GM21619 (cell line): ENCODE results near the gene KAT2B.
"Not testable (repeated sequence)": the region's sequence is repeated elsewhere in the genome, so short reads cannot be mapped to it uniquely, and the experiment has no call there.

Experiments used
- ATAC-seq: cut with Tn5 transposase; IDR thresholded peaks from one replicate; pipeline ENCODE4 v1.9.1; 2021; ENCODE audit not compliant: unreplicated experiment

Gene KAT2B

DNA sequence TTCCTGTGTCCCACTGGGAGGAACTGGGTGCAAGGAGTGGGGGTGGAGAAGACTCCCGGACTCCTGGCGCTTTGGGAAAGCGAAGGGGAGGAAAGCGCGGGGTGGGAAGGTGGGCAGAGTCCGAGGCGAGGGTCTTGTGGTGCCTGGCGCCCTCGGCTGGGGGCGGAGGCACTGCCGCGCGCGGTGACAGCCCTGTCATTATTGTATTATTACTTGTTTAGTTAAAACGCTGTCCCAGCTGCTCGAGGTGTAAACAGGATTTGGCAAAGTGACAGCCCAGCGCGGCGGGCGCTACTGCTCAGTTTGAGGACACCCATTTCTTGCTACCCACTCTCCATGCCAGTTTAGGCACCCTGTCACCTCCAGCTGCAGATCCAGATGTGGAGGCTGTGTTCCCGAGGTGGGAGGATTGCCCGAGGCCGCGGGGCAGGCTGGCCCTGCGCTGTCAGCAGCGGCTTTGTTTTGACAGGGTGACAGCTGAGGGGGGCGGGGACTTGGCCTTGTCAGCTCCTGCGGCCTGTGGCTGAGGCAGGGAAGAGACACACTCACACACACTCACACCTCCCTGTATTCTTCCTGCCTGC is 1.0 kb downstream of the KAT2B start:
- ATAC-seq, result peak; percentile 39

GRCh38 chr3:20042331-20042730 is 2.1 kb downstream of the KAT2B start:
- no peak for ATAC-seq

DNA sequence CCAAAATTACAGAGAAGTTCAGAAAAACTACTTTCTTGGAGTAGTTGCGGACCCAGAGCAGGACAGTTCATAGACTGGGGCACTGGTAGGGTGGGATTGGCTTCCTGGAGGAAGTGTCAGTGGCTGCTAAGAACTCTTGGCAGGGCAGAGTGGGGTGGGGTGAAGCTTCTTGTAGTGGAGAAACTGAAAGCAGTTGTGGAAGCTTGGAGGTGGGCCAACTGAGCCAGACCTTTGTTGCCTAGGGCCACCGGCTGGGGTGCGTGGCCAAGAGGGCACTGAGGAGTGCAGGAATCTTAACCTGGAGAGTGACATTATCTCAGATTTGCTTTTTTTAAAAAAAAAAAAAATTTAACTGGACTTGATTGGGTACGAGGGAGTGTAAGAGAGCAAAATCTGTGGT is 3.1 kb downstream of the KAT2B start:
- peak; percentile 29 for ATAC-seq

DNA sequence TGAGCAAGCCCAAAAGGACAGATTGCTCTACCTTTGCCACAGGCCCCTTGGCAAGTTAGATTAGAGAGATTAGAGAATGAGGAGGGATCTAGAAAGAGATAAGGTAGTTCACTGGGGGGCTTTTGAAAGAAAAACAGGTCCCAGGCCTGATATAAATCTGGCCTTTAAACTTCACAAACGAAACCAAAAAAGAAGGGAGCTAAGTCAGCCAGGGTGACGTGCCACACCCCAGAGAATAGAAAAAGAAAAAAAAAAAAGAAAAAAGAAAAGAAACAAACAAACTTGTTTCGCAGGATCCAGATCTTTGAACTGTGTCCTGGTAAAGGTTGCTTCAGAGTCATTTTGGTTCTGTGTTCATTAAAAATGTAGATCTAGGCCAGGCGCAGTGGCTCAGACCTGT is 3.6 kb downstream of the KAT2B start:
- no peak for ATAC-seq

- ATAC-seq, result not testable (repeated sequence)
Observed at GRCh38 chr3:20045141-20045540, 4.9 kb downstream of the KAT2B start.

DNA sequence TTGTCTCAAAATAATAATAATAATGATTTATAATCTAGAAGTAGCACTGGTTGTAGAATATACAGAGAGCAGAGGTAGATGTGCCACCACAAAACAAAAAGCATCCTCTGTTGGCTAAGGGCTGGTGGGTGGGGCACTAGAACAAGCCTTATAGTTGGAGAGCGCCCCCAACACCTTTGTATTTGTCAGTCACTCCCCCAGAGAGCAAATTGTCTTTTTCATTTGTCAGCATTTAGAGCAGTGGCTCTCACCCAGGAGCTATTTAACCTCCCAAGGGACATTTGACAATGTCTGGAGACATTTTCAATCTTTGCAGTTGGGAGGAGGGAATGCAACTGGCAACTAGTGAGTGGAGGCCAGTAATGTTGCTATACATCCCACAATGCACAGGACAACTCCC is 6.3 kb downstream of the KAT2B start:
- ATAC-seq, result no peak

- no peak for ATAC-seq
Observed at GRCh38 chr3:20047341-20047779, 7.1 kb downstream of the KAT2B start.

DNA sequence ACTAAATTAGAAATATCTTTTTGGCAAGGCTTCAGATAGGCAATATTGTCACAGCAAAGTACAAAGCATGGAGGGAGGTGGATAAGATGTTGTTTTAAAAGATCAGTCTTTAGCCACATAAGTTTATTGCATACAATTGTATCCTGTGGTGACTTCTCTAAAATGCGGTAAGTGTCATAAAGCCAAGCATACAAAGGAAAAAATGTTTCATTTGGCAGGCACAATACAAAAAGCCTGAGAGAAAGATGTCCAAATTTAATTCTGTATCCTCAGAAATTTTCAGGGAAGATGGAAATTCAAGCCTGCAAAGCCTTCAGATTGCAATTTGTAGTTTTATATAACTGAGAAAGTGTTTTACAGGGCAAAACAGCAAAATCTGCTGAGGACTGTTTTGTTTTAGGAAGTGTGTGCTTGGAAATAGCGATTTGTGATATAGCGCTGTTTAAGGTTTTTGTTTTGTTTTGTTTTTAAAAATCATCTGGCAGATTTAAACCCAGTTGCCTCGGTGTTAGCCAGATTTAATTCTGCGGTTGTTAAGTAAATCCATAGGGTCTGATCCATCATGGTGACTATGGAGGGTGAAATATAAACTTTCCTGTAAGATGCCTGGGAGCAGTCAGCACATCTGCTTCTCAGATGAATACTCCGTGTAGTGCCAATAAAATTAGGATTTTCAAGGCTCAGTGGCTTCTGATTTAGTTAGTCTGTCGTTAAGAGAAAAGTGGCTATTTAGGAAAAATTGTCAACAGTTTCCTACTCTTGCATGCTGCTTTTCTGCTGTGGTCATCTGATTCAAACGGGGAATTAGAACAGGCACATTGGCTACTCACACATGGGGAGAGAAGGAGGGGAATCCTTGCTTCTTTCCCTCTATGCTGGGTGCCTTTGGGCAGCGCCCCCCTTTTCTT is 8.0 kb downstream of the KAT2B start:
- no peak for ATAC-seq

DNA sequence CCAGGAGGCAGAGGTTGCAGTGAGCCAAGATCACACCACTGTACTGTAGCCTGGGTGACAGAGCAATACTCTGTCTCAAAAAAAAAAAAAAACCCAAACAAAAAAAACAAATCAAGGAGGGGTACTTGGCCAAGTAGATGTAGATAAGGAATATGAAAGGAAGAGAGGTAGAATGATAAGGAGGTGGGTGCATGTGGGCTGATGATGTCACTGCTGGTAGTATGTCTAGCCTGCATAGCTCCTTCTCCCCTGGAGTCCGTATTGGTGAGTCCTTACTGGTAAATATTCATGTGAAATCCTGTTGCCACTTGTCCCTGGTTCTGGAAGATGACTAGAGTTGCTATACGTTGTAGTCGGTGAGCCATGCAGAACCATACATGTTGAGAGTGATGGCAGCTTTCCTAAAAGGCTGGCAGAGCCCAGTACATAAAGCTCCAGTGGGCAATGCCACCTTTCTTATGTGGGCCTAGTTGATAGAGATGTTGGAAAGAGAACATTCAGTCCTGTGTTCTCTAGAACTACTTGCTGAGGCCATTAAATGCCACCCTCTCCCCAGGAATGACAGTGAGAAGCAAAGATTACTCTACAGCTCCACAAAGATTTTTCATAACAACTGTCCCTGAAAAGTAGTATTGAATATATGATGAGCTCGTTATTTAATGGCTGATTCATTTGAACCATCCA is 11.0 kb downstream of the KAT2B start:
- ATAC-seq, result no peak

GRCh38 chr3:20052851-20053250 is 12.6 kb downstream of the KAT2B start:
- ATAC-seq, result no peak

DNA sequence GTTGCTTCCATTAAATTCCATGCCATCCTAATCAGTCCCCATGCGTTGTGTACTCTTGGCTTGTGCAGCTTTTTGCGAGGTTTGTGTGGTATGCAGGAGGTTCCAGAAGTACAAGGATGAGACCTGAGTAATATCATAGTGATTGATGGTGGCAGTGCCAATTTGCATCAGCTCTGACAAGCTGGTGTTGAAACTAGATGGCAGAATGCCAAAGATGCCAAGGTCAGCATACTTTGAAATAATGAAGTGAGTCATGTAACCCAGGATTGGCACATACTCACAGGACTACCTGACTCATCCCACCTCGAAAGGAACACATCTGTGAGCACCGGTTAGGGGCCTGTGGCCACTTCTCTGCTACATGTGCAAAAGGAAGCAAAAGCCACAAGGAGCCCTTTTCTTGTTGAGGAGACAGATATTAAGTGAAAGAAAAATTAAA is 14.3 kb downstream of the KAT2B start:
- ATAC-seq, result peak; percentile 87

DNA sequence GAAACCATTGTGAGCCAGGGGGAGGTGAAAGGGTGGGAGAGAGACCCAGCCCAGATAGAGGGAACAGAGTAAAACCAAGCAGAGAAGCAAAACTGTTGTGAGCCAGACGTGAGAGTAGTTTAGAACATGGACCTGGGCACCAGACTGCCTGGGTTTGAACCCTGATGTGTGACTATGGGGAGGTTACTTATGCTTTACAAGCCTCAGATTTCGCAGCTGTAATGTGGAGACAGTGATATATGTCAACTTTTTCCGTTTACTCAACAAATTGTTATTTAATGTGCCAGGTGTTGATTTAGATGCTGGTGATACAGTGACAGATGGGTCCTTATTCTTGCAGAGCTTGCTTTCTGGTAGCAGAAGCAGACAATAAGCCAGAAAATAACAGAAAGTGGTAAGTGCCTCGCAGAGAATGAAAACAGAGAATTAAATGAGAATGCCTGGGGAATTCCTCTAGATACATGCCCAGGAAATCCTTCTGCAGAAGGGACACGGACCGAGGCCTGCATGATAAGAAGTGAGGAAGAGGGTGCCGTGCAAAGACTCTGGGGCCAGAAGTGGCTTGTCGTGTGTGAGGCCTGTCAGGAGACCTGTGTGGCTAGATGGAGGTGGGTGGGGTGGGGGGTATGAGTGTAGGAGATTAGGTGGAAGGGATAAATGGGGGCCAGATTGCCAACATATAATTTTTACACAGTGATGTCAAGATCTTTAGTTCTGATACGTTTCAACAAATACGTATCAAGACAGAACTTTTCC is 15.0 kb downstream of the KAT2B start:
- ATAC-seq, result peak; percentile 8

DNA sequence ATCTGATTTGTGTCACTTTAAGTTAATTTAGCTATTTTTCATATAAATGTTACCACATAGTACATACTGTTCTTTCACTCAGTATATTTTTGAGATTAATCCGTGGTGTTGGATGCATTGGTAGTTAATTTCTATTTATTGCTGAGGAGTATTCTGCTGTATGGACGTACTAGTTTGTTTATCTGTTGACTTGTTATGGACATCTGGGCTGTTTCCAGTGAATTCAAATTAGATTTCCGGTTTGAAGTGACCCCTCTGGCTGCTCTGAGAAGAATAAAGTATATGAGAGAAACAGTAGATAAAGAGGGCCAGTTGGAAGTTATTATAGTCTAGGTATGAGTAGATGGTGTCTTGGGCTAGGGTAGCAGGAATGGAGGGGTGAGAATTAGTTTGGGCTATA is 15.6 kb downstream of the KAT2B start:
- ATAC-seq, result no peak

GRCh38 chr3:20056725-20057611 is 16.7 kb downstream of the KAT2B start:
- ATAC-seq, result no peak

DNA sequence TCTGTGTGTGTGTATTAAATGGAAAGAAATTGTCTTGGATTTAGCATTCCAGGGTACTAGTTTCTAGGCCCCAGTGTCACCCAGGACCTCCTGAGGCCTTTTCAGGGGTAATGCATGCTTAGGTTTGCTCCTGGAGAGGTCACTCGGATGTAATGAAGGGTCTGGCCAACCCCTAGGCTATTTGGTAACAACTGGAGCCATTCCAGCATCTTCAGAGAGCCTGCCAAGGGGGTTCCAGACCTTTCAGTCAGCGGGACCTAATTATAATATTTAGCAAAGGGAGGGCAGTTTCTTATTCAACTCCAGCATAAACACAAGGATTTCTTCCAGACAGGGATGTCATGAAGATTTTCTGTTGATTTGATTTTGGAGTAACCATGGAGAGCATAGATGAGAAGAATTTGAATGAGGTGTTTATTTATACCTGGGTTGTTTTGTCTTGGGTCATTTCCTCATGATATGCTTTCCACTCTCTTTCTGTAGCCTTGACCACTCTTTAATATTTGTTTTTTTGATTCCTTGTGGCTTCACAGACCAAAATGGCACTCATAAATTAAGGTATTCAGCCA is 17.4 kb downstream of the KAT2B start:
- ATAC-seq, result no peak

GRCh38 chr3:20059929-20060328 is 19.7 kb downstream of the KAT2B start:
- ATAC-seq, result no peak

DNA sequence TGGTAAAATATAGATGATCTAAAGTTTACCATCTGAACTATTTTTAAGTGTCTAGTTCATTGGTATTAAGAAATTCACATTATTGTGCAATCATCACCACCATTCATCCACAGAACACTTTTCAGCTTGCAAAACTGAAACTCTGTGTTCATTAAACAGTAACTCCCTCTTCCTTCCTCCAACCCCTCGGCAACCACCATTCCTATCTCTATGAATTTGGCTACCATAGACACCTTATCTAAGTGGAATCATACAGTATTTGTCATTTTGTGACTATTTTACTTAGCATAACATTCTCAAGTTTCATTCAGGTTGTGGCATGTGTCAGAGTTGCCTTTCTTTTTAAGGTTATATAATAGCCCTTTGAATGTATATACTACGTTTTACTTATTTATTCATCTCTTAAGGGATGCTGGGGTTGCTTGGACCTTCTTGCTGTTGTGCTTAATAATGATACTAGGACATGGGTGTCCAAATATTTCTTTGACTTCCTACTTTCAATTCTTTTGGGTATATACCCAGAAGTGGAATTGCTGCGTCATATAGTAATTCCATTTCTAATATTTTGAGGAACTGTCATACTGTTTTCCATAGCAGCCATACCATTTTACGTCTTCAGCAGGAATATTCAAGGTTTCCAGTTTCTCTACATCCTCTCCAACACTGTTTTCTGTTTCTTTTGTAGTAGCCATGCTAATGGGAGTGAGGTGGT is 20.9 kb downstream of the KAT2B start:
- peak; percentile 82 for ATAC-seq

GRCh38 chr3:20062996-20063395 is 22.8 kb downstream of the KAT2B start:
- no peak for ATAC-seq

DNA sequence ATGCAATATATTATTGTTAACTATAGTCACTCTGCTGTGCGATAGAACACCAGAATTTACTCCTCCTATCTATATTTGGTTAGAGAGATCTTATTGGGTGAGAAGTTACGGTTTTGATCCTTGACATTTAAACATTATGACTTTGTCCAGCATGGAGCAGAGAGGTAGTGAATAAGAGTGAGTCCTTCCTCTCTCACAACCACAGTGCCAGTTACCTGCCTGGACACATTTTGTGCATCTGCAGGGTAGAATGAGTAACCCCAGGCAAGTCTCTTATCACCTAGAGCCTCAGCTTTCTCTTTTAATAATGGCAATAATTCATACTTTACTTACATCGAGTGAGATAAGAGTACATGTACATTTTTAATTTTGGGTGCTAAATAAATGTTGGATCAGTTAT is 24.1 kb downstream of the KAT2B start:
- no peak for ATAC-seq
